Measurements from ENCODE around the gene FAR2. TPM values are rescaled to one million over a fixed set of nuclear protein-coding genes. Genes with fewer than 3 reads are reported as not detected.
"Not testable (repeated sequence)": the region's sequence is repeated elsewhere in the genome, so short reads cannot be mapped to it uniquely, and the experiment has no call there.

The FAR2 gene
- total RNA-seq, 1 experiment from 2014 or later = 22.1 TPM

GRCh38 chr12:29170478-29171084 is 21.5 kb downstream of the FAR2 start:
- not testable (repeated sequence) for H4K5ac ChIP-seq (ENCODE audit: insufficient read length, low read depth, low read length); H3K9ac ChIP-seq (ENCODE audit: extremely low read depth, insufficient read length, low read length); H3K4ac ChIP-seq (ENCODE audit: low read depth, low read length); H3T11ph ChIP-seq (ENCODE audit: low read length); H4K8ac ChIP-seq (replicated peaks; ENCODE audit: insufficient read length, low read depth, low read length); H3K4me3 Mint-ChIP-seq; H2AK5ac ChIP-seq (ENCODE audit: insufficient read length, low read length); H2AFZ ChIP-seq (ENCODE audit: low read length); H3K4me1 ChIP-seq (ENCODE audit: insufficient read depth, low read length); H4K91ac ChIP-seq (ENCODE audit: insufficient read length, low read depth, low read length); H2BK15ac ChIP-seq (ENCODE audit: low read depth, low read length); H2BK20ac ChIP-seq (ENCODE audit: low read depth, low read length, poor library complexity, severe bottlenecking); H2BK5ac ChIP-seq (ENCODE audit: insufficient read length, low read length); H3K27ac Mint-ChIP-seq; H3K27ac ChIP-seq (ENCODE audit: insufficient read length, low read depth, low read length); H3K9me3 ChIP-seq (ENCODE audit: control insufficient read depth, low read depth, low read length); H3K23ac ChIP-seq (ENCODE audit: insufficient read length, low read depth, low read length); H2BK12ac ChIP-seq (ENCODE audit: insufficient read length, low read depth, low read length); H2BK120ac ChIP-seq (ENCODE audit: low read depth, low read length, poor library complexity, severe bottlenecking); H3K79me2 ChIP-seq (ENCODE audit: insufficient read depth, low read length); H3K4me2 ChIP-seq (ENCODE audit: insufficient read depth, insufficient read length, low read length); H3K18ac ChIP-seq (ENCODE audit: insufficient read length, low read depth, low read length); DNase-seq; H3K27me3 ChIP-seq (ENCODE audit: insufficient read depth, low read length); H3K27me3 Mint-ChIP-seq (ENCODE audit: low read depth); H3K79me1 ChIP-seq (ENCODE audit: insufficient read depth, low read depth, low read length, poor library complexity, severe bottlenecking); H3K56ac ChIP-seq (ENCODE audit: insufficient read length, low read depth, low read length); H3K14ac ChIP-seq (ENCODE audit: insufficient read depth, low read length); H3K23me2 ChIP-seq (ENCODE audit: insufficient read length, low read depth, low read length, poor library complexity, severe bottlenecking); H4K20me1 ChIP-seq (ENCODE audit: control insufficient read depth, insufficient read depth, insufficient read length)
- H3K9me3 Mint-ChIP-seq = peaks cover 22 to 28% of the 10 kb centered on the region in 2 experiments
- H3K36me3 Mint-ChIP-seq (ENCODE audit: insufficient read depth in 1 of 3, low read depth in 3 of 3) = peaks cover 38 to 51% (median 48%) of the 10 kb centered on the region in 3 experiments
- H3K4me1 Mint-ChIP-seq = peaks cover 13 to 22% of the 10 kb centered on the region in 2 experiments
- WGBS (ENCODE audit: extremely low coverage, insufficient read length, low lambda C conversion rate) = no CpG with 5 or more reads among the region's 5 CpGs
